ENCODE data around the gene RANGAP1. TPM values are rescaled to one million over a fixed set of nuclear protein-coding genes. Genes with fewer than 3 reads are reported as not detected.

Gene RANGAP1
- polyA plus RNA-seq, 1 donor (not counting 4 experiments of a cell fraction or from before 2014, with no cell fraction given) = 85.9 TPM

GRCh38 chr22:41204992-41205900 is 80.7 kb downstream of the RANGAP1 start, which contains the start of gene L3MBTL2:
L3MBTL2 (plus strand) TSS chr22:41205312; CDS start chr22:41205363, 51 bp downstream.
- no peaks in the 10 kb centered on the region for H3K9me3 ChIP-seq (ENCODE audit: control insufficient read depth, low read depth, low read length)
- no peaks in the 10 kb centered on the region for H4K20me1 ChIP-seq (ENCODE audit: control insufficient read depth, extremely low read depth, insufficient read depth, low read length)
- DNase-seq (ENCODE audit: low read depth, low spot score) (peak; percentile 65), FAIRE-seq (peak; percentile 85)
- peak within 1 kb of the TSS; percentile 94 for H3K4me2 ChIP-seq (ENCODE audit: control insufficient read depth, extremely low read depth, insufficient read depth, low read depth, low read length)
- H3K4me3 ChIP-seq (ENCODE audit: control insufficient read depth in 2 of 3, extremely low read depth in 1 of 3, insufficient read depth in 2 of 3, low read depth in 1 of 3, low read length in 3 of 3) = peak within 1 kb of the TSS; percentile 70 to 100 (median 90)
- H3K36me3 ChIP-seq (ENCODE audit: control insufficient read depth in 2 of 2, extremely low read depth in 1 of 2, insufficient read depth in 2 of 2, low read length in 2 of 2) = peaks cover 3 to 6% of the 10 kb centered on the region in 2 experiments
- TF ChIP-seq, protein P1, sequence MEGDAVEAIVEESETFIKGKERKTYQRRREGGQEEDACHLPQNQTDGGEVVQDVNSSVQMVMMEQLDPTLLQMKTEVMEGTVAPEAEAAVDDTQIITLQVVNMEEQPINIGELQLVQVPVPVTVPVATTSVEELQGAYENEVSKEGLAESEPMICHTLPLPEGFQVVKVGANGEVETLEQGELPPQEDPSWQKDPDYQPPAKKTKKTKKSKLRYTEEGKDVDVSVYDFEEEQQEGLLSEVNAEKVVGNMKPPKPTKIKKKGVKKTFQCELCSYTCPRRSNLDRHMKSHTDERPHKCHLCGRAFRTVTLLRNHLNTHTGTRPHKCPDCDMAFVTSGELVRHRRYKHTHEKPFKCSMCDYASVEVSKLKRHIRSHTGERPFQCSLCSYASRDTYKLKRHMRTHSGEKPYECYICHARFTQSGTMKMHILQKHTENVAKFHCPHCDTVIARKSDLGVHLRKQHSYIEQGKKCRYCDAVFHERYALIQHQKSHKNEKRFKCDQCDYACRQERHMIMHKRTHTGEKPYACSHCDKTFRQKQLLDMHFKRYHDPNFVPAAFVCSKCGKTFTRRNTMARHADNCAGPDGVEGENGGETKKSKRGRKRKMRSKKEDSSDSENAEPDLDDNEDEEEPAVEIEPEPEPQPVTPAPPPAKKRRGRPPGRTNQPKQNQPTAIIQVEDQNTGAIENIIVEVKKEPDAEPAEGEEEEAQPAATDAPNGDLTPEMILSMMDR (optimal IDR thresholded peaks at IDR 0.05 in 1 of 3, IDR thresholded peaks at IDR 0.05 in 1 of 3, conservative IDR thresholded peaks at IDR 0.05 in 1 of 3; ENCODE audit: extremely low read depth in 1 of 3, insufficient read depth in 2 of 3, low read length in 3 of 3) = no peak
- TF ChIP-seq EZH2 (IDR thresholded peaks at IDR 0.05; ENCODE audit: low read length) = no peak
- H3K79me2 ChIP-seq (ENCODE audit: control insufficient read depth, insufficient read depth, low read length) = peaks cover 25% of the 10 kb centered on the region
- H3K27ac ChIP-seq (ENCODE audit: control insufficient read depth, insufficient read depth, low read length) = peak within 1 kb of the TSS; percentile 92
- no peaks in the 10 kb centered on the region for H3K27me3 ChIP-seq (ENCODE audit: control insufficient read depth, extremely low read depth, insufficient read depth, low read length)
- dilution Hi-C loops (cut with MboI; ENCODE audit: extremely low pct_ligation_motif_present, low sequenced_read_pairs) = no loop called here
- H3K9ac ChIP-seq (ENCODE audit: control insufficient read depth, extremely low read depth, insufficient read depth, low read length) = peak within 1 kb of the TSS; percentile 97
- H2AFZ ChIP-seq (ENCODE audit: control insufficient read depth, low read length) = peak within 1 kb of the TSS; percentile 99
- H3K4me1 ChIP-seq (ENCODE audit: control insufficient read depth, extremely low read depth, insufficient read depth, low read length) = peaks cover 9% of the 10 kb centered on the region
- H3K9me1 ChIP-seq (ENCODE audit: control insufficient read depth, extremely low read depth, insufficient read depth, low read length) = no peaks in the 10 kb centered on the region

DNA sequence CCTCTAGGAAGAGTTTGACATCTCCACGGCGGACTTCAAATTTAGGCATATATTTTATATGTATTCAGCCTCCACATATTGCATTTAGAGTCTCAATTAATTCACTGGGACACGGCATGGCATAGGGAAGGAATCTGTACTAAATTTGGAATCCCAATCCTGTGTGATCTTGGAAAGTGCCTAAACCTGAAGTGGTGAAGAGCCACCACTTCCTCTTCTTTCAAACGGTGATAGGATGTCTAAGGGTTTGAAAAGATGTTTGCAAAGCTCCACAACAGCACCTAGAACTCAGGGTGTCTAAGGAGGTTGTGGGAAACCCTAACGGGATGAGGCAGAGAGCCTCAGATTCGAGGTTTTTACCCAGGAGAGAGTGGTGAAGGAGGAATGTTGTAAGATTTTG is 81.9 kb downstream of the RANGAP1 start:
- Histone ChIP-seq H3K27me3 (ENCODE audit: control insufficient read depth, extremely low read depth, insufficient read depth, low read length) (no peaks in the 10 kb centered on the region), H3K36me3 (ENCODE audit: control insufficient read depth in 2 of 2, extremely low read depth in 1 of 2, insufficient read depth in 2 of 2, low read length in 2 of 2) (no peaks in the 10 kb centered on the region), H3K9me3 (ENCODE audit: control insufficient read depth, low read depth, low read length) (no peaks in the 10 kb centered on the region), H3K9ac (ENCODE audit: control insufficient read depth, extremely low read depth, insufficient read depth, low read length) (no peak overlapping the region), H3K4me1 (ENCODE audit: control insufficient read depth, extremely low read depth, insufficient read depth, low read length) (peaks cover 9% of the 10 kb centered on the region), H3K4me3 (ENCODE audit: control insufficient read depth in 2 of 3, extremely low read depth in 1 of 3, insufficient read depth in 2 of 3, low read depth in 1 of 3, low read length in 3 of 3) (no peak overlapping the region), H2AFZ (ENCODE audit: control insufficient read depth, low read length) (no peak overlapping the region), H3K9me1 (ENCODE audit: control insufficient read depth, extremely low read depth, insufficient read depth, low read length) (no peaks in the 10 kb centered on the region), H4K20me1 (ENCODE audit: control insufficient read depth, extremely low read depth, insufficient read depth, low read length) (no peaks in the 10 kb centered on the region), H3K4me2 (ENCODE audit: control insufficient read depth, extremely low read depth, insufficient read depth, low read depth, low read length) (no peak overlapping the region), H3K27ac (ENCODE audit: control insufficient read depth, insufficient read depth, low read length) (no peak overlapping the region), H3K79me2 (ENCODE audit: control insufficient read depth, insufficient read depth, low read length) (peaks cover 25% of the 10 kb centered on the region)
- dilution Hi-C loops (cut with MboI; ENCODE audit: extremely low pct_ligation_motif_present, low sequenced_read_pairs) = no loop called here
- TF ChIP-seq, protein P1 (optimal IDR thresholded peaks at IDR 0.05 in 1 of 3, IDR thresholded peaks at IDR 0.05 in 1 of 3, conservative IDR thresholded peaks at IDR 0.05 in 1 of 3; ENCODE audit: extremely low read depth in 1 of 3, insufficient read depth in 2 of 3, low read length in 3 of 3) = no peak
- TF ChIP-seq EZH2 (IDR thresholded peaks at IDR 0.05; ENCODE audit: low read length) = no peak
- no peak for DNase-seq (ENCODE audit: low read depth, low spot score)
- no peak for FAIRE-seq
